ENCODE data around the gene PADI1.

Gene PADI1

DNA sequence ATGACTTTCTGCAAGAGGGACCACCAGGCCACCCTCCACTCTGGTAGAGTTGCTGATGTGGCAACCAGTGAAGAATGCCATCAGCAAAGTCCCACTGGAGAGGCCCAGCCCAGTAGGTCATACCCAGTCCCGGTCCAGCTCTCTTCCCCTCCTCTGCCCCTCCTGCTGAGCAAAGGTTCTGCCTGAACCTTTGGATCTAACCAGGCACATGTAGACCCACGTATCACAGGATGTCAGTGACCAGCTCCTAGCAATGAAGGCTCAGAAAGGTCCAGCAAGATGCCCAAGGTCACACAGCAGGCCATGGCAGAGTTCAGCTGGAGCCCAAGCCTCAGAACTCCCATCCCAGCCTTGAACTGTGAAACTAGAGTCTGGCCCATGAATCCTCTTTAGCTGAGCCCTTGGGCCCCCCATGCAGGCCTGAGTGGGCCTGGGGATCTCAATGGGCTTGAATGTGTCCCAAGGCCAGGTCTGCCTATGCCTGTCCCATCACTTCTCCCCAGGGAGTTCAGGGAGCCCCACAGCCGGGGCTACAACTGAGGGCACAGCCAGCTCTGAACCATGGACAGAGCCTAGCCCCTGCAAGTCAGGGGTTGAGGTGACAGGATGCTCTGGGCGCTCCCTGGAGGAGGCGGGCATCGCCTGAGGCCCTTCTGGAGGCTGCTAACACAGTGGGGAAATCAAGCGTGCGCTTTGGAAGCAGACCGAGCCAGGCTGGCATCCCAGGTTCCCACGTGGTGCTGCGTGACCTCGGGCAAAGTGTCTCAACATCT is 21.4 kb upstream of the PADI1 start:
- DNase-seq = no peak

- DNase-seq = no peak
Observed at GRCh38 chr1:17184161-17184665, 20.7 kb upstream of the PADI1 start.

GRCh38 chr1:17184822-17185484 is 20.0 kb upstream of the PADI1 start:
- no peak for DNase-seq

DNA sequence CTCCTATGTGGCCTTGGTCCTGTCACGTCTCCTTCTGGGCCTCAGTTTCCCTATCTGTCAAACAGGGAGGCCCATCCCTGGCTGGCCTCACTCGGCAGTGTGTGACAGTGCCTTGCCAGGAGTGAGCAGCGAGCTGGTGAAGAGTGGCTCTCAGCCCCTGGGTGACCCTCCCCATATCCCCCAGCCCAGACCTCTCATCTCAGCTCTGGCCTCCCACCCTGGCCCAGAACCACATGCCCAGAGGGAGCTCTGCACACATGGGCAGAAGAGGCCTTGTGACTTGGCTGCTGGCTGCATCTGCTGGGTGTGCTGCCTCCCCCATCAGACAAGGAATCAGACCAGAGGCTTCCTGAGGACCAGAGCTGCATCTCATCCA is 19.5 kb upstream of the PADI1 start:
- no peak for DNase-seq

GRCh38 chr1:17186216-17186909 is 18.6 kb upstream of the PADI1 start:
- no peak for DNase-seq

DNA sequence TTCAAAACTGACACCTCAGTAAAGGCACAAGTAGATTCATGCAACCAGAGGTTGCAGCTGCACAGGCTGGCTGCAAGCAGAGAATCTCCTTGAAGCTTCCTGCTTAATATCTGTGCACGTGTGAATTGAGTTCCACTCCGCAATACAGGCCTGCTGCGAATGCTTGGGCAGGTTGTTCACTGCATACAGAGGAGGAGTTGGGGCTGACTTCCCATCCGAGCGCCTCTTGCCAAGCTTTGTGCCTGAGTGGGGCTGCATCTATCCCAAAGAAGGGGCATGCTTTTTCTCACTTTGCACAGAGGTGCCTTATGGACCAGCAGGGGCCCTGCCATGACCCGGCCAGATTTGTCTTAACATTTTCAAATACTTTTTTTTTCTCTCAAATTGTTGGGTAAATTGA is 17.9 kb upstream of the PADI1 start:
- DNase-seq = no peak

GRCh38 chr1:17188217-17188616 is 16.7 kb upstream of the PADI1 start:
- DNase-seq = no peak

- no peak for DNase-seq
Observed at GRCh38 chr1:17188889-17189631, 15.9 kb upstream of the PADI1 start.

- no peak for DNase-seq
Observed at GRCh38 chr1:17189632-17189990, 15.3 kb upstream of the PADI1 start.

- DNase-seq = no peak
Observed at GRCh38 chr1:17190010-17190995, 14.6 kb upstream of the PADI1 start.

GRCh38 chr1:17191990-17192242 is 13.0 kb upstream of the PADI1 start:
- no peak for DNase-seq

DNA sequence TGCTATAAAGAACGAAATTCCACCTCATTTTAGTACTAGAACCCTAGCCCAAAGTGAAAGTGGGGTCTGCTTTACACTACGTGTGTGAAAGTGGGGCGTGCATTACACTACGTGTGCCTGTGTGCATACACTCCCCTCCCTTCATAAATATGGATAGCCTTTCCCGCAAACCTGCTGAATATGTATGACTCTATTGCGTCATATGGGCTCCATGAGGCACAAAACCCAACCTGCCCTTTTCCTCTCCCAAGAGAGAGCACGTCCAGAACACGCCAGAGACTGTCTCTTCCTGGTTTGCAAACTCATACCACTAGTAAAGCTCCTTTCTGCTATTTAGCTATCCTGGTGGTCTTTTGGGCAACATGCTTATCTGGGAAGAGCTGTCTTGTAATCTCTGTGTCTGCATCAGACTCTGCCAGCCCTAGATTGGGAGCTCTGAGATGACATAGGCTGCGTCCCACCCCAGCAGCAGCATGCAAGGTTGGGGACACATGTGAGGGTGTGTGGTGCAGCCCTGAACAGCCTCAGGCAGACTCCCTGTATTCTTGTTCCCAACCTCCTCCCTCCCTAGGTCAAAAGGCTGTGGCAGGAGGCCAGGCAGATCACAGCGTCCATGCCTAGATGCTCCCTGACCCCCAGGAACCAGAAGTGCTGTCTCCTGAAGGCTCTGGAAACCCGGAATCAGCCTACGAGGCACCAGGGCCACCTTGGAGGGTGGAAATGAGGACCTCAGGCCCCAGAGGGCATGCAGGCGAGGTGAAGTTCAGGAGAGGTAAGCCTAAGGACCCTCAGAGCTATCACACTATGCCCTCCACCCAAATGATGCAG is 12.3 kb upstream of the PADI1 start:
- DNase-seq = no peak

DNA sequence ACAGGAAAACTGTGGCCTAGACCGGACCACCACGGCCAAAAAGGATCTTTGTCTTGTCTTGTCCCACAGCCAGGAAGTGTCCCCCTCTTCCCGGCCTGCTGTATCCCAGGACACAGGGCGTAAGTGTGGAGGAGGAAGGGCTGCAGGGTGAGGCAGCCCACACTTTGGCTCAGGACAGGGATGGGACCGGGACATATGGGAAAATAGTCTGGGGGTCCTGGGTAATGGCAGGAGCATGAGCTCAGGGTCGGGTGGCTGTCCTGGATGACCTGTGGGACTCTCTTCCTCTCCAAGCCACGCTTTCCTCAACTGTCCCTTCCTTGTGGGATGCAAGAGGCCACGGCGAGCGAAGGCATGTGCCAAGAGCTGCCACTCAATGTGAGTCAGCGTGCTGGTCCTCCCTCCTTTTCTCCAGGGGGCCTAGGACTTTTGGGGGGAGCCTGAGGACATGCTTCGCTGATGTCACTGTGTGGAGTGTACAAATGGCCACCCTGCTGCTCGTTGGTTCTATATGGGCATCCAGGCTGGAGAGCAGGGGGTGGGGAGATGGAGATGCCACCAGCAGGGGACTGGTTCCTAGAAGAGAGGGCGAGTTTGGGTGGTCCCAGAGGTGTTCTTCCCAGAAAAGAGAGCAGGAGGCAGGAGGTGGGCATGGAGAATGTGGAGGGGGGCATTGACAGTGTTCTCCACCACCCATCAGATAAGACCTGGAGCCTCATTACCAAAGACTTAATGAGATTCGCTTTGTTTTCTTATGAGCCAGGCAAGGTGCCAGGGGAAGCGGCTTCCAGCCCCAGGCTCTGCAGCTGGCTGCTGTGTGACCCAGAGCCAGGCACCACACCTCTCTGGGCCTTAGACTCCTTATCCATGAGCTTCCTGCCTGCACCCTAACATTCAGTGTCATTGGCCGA is 11.5 kb upstream of the PADI1 start:
- DNase-seq = no peak

DNA sequence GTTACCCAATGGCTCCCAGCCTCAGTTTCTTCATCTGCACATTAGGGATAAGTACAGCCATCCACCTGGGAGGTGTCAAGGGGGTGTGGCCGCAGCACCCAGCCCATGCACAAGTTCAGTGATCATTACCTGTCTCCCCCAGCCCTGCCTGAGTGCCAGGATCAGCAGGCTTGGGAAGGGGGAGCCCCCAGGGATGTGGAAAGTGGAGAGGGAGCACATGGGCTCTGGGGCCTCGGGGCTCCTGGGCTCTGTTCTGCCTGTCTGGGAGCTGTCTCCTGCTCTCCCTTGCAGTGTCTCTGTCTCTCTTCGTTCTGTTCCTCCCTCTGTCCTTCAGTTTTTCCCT is 10.8 kb upstream of the PADI1 start:
- no peak for DNase-seq

GRCh38 chr1:17194615-17195528 is 10.1 kb upstream of the PADI1 start:
- DNase-seq = no peak

DNA sequence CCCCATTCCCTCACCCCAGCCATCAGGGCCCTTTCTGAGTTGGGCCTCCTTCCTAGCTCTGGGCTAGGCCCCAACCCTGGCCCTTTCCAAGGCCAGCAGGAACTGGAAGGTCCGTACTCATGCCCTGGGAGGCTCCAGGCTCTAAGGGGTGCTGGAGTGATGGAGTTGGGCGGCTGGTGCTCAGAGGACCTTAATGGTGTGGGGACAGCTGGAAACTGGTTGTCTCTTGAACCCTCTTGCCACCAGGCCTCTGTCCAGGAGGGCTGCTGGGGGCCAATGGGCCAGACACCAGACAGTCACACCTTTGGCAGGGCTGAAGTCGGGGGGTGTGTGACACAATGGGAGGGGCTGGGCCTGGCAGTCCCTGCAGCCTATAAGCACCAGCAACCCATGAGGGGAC is 9.2 kb upstream of the PADI1 start:
- DNase-seq = no peak

- no peak for DNase-seq
Observed at GRCh38 chr1:17196496-17197185, 8.3 kb upstream of the PADI1 start.

GRCh38 chr1:17197696-17198095 is 7.2 kb upstream of the PADI1 start:
- DNase-seq = no peak

Data from activated CD4-positive, CD25-positive, alpha-beta regulatory T cell (primary cell).